HS-5 (cell line): ENCODE data around the gene TLE5.
"Not testable (repeated sequence)": the region's sequence is repeated elsewhere in the genome, so short reads cannot be mapped to it uniquely, and the experiment has no call there.

Source experiments
- DNase-seq: peaks from one replicate; pipeline ENCODE4 v3.0.0-alpha.2; 2012; ENCODE audit warnings: low read depth

TLE5 gene

GRCh38 chr19:3061182-3062161 is 823 bp downstream of the TLE5 start:
- DNase-seq: no peak

GRCh38 chr19:3060857-3061181 is 1.5 kb downstream of the TLE5 start:
- no peak for DNase-seq

- DNase-seq: no peak
Measured at GRCh38 chr19:3059653-3060052, 2.6 kb downstream of the TLE5 start.

DNA sequence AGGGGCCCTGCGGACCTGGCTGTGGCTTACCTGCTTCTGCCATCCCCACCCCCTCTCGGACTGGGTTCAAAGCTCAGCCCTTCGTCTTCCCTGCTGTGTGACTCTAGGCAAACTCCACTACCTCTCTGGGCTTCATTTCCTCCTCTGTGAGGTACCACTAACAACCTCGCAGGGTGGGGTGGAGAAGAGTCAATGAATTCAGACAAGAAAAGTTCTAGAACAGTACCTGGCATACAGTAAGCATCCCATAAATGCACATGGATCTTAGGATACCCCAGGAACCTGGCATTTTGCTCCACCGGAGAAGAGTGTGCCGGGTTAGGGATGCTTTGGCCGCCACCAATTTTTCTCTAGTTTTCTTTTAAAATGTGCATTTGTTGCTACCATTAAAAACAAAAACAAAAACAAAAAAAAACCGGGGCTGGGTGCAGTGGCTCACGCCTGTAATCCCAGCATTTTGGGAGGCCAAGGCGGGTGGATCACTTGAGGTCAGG is 3.4 kb downstream of the TLE5 start:
- no peak for DNase-seq

DNA sequence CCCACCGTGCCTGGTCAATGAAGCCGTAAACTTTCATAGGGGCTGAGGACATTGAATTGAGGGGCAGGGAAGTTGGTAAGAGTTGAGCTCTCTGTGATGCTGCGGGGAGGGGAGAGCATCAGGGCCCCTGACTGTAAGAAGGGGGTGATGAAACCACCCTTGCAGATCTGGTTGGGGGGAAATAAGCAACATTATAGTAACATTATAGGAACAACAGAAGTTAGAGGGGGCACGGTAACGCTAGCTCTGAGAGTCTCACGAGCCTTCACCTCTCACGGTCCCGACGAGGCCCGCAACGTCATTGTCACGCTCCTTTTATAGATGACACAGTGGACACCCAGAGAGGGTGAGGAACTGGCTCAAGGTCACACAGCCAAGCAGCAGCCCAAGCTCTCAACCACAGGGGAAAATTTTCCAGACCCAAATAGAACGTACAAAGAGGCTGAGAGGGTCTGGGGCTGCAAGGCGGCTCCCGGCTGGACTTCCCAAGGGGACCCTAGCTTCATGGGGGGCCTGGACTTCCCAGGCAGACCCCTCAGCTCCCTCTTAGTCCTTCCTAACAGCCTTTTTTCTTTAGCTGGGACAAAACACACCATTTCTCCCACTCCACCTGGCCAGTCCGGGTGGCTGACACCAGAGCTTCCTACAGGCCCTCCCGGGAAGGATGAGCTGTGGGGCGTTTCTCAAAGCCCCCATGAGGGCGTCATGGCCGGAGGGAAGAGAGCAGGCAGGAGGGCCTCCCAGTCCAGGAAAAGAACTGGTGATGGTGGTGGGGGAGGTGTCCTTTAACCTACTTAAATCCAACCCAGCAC is 4.1 kb downstream of the TLE5 start:
- DNase-seq: no peak

DNA sequence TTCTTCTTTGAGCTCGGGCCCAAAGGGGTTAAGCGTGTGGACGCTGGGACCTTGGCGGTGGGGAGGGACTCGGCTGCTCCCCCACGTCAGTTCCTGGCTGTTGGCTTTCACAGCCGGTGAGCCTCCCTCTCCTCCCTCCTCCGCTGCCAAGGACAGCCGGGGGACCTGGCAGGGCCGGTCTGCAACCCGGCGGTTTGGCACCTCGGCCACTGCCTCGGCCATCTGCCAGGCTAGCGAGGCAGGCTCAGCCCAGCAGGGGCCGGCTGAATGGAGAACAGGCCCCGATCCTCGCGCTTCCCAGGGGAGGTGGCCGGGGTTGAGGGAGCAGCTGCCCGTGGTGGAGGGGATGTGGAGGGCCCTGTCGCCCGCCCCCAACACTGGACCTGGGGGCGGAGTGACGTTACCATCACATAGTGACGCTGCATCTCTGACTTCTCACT is 5.0 kb downstream of the TLE5 start:
- DNase-seq: no peak

DNA sequence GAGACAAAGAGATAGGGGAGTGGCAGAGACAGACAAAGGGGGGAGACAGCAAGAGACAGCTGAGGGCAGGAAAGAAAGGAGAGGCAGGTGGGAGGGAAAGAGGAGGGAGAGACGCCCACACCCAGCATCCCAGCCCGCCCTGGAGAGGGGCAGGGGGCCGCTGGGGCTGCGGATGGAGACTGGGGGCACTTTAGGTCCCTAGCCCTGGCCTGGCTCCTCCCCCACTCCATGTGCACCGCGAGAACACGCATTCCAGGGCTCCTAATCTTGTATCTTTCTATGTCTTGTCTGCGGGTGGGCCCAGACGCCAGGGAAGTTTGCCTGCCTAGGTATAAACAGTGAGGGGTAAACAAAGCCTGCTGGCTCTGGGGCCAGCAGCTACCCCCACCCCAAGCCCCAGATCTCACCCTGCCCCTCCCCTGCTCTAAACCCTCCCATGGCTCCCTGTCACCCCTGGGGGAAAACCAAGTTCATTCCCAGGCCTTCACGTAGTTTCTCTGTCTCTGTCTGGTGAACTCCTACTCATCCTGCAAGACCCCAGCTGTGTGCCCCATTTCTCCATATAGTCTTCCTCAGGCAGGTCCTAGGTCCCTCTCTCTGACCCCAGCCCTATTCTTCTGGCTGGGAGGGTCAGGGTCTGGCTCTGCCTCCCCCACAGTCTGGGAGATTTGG is 5.7 kb downstream of the TLE5 start:
- DNase-seq: no peak

- DNase-seq: no peak
Measured at GRCh38 chr19:3055741-3056416, 6.4 kb downstream of the TLE5 start.

DNA sequence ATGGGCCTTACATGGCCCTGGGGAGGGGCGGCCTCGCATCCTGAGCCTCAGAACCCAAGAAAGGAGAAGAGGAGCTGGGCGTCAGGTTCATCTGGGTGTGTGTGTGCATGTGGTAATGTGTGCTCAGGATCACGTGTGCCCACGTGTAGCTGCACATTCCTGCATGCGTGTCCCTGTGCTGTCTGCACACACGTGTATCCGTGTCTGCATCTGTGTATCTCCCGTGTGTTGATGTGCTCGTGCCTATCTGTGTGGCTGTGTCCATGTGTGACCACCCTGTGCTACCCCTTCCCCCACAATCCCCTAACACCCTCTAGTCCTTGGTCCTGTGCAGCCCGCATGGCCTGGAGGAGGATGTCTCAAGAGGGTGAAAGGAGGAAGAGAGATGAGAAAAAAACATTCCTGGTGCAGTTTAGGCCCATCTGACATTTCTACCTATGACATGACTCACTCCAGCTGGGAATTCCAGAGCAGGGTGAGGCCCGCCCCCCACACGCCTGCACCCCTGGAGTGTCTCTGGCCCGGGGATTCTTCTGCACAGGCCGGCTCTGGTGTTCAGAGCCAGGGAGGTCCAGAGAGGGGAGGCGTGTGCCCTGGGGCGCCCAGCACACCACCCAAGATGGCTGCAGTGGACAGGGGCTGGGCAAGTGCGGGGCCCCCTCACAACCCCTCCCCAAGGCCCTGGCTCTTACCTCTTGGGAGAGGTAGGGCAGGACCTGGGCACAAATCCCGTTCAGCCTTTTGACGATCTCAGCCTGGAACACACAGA is 7.1 kb downstream of the TLE5 start:
- DNase-seq: no peak

- no peak for DNase-seq
Measured at GRCh38 chr19:3054265-3054971, 7.9 kb downstream of the TLE5 start.

DNA sequence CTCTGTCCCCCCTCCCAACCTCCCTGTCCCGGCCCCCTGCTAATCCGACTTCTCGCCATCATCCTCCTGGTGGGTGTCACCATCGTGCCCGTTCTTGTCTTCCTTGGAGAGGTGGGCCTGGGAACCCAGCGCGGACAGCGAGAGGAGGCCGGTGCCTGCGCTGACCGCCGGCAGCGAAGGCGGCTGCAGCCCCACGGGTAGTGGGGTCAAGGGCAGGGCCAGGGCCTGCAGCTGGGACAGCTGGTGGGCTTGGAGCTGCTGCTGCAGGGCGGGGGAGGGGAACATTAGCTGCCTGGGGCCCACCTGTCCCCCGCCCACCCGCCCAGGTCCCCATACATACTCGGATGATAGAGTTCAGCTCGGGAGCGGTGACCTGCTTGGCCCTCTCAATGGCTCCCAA is 8.5 kb downstream of the TLE5 start:
- no peak for DNase-seq

GRCh38 chr19:3053218-3053621 is 9.1 kb downstream of the TLE5 start:
- no peak for DNase-seq

GRCh38 chr19:3050016-3050415 is 12.3 kb downstream of the TLE5 start:
- DNase-seq: not testable (repeated sequence)

DNA sequence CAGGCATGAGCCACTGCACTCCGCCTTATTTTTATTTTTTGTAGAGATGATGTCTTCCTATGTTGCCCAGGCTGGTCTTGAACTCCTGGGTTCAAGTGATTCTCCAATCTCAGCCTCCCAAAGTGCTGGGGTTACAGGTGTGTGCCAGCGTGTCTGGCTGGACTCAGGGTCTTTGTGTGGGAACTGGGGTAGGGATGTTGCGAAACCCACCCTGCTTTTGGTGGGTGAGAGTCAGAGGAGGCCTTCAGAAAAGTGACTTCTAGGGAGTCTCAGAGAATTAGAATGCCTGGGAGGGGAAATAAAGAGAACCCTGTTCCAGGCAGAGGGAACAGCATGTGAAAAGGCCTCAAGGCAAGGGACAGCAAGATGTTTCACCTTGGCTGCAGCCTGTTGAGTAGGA is 13.2 kb downstream of the TLE5 start:
- DNase-seq: no peak

DNA sequence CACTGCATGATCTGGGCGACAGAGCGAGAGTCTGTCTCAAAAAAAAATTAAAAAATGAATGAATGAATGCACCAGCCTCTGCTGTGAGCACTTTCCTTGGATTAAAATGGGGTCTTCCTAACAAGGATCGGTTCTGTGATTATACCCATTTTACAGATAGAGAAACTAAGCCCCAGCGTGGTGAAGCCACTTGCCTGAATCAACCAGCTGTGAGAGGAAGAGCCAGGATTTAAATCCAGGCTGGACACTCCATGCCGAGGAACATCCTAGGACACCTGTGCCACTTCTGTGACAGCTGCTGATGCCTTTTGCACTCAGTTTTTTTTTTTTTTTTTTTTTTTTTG is 14.1 kb downstream of the TLE5 start:
- no peak for DNase-seq

DNA sequence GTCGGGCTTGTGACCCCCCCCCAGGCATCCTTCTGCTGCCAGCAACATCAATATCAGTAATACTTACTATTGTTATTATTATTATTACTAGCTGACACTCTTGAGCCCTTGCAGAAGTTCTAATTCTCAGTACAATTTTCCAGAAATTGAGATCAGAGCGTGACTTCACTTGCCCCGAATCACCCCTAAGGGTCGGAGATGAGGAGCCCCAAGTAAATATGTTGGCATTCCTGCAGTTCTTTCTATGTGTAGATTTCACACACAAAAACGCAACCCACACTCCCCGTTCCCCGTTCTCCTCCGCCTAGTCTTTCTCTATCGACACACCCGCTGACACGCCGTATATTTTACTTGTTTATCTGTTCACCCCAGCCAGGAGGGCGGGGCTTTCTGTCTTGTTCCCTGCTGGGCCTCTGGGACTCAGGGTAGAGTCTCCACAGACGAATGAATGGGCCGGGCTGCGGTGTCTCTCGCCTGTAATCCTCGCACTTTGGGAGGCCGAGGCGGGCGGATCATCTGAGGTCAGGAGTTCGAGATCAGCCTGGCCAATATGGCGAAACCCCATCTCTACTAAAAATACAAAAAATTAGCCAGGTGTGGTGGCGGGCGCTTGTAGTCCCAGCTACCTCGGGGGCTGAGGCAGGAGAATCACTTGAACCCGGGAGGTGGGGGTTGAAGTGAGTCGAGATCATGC is 14.7 kb downstream of the TLE5 start:
- DNase-seq: no peak

DNA sequence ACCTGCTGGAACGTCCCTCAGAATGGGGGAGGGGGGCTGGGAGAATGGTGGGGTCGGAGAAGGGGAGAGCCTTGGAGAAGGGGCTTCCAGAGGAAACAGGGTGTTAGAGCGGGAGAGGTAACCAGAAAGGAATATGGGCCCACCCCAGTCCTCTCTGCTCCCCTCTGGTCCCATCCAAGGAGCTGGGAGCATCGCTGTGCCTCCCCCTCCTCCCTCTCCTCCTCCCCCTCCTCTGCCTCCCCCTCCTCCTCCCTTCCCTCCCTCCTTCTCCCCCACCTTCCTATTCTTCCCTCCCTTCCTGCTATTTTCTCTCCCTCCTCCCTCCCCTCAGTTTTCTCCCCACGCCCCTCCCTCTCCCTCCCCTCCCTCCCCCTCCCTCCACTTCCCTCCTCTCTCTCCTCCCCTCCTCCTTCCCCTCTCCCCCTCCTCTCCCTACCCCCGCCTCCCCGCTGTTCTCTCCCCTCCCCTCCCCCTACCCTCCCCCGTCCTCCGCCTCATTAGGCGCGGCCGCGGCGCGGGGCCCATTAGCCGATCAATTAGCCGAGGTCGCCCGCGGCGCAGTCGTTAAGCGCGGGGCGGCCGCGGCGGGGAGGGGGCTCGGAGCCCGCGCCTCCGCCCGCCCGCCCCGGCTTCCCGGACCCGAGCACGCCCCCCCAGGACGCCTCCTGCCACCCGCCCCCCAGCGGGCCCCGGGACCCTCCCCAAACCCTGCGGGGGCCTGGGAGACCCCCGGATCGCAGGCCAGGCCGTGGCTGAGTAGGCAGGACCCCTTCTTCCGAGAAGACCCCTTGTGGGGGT is 15.4 kb downstream of the TLE5 start:
- no peak for DNase-seq

DNA sequence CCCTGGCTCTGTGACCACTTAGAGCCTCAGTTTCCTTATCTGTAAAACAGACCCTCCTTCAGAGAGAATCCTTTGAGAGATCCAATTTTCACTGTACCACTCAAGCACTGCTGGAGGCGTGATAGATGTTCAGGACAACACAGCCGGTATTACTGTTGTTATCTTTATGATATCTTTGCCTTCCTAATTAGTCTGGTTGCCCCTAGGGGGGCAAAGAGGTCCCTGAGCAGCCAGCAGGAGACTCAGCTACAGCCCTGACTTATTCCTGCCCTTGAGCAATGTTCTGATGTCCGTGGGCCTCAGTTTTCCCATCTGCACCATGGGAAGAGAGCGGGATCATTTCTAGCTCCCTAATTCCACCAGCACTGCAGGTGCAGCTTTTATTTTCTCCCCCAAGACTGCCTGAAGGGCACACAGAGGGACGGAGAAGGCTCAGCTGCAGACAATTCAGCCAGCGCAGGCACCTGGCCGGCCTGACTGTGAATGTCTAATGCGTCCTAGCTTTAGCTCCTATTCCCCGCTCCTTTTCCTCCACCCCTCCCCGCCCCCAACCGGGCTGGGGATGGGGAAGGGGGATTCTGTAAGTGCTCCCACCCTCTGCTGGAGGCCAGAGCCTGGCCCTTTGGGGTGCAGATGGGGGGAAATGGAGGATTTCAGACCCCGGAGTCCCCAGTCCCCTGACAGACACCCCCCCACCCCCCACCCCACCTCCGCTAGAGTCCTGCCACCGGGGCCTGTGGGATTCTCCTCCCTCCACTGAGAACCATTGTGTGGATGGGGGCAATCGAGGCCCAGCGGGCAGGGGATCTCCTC is 16.2 kb downstream of the TLE5 start:
- DNase-seq: no peak
